Fibroblast of lung (primary cell): ENCODE results near the gene CPEB4. TPM values are rescaled to one million over a fixed set of nuclear protein-coding genes. Genes with fewer than 3 reads are reported as not detected.

Experiments used
- DNase-seq, 2 donors: peaks; one replicate each; pipeline versions ENCODE4 v3.0.0 to v3.0.0-alpha.2; 2010; ENCODE audit warnings: low read depth in 2 of 2
- H2AFZ ChIP-seq: 2 replicates; pipeline ENCODE4 v1.5.1; 2012; ENCODE audit warnings: low read length, control low read depth, inconsistent platforms
- H3K27ac ChIP-seq: 2 replicates; pipeline ENCODE4 v1.5.1; 2011; ENCODE audit warnings: low read length, control low read depth; ENCODE audit not compliant: insufficient read depth
- H3K27me3 ChIP-seq: 2 replicates; pipeline ENCODE4 v1.5.1; 2011; ENCODE audit warnings: mild to moderate bottlenecking, low read length; ENCODE audit not compliant: control insufficient read depth, insufficient read depth
- H3K36me3 ChIP-seq: 2 replicates; pipeline ENCODE4 v1.5.1; 2011; ENCODE audit warnings: low read length; ENCODE audit not compliant: control insufficient read depth, insufficient read depth
- H3K4me1 ChIP-seq: 2 replicates; pipeline ENCODE4 v1.5.1; 2011; ENCODE audit warnings: low read length; ENCODE audit not compliant: control insufficient read depth, insufficient read depth; ENCODE audit errors: extremely low read depth
- H3K4me2 ChIP-seq: 2 replicates; pipeline ENCODE4 v1.5.1; 2011; ENCODE audit warnings: low read length, control low read depth; ENCODE audit not compliant: insufficient read depth; ENCODE audit errors: extremely low read depth
- H3K4me3 ChIP-seq, 4 experiments: fragments of 200-600 bp in 1 of 4; sonication (generic) in 1 of 4; replicated peaks in 1 of 4; 2 replicates each; pipeline ENCODE4 v1.5.1; 2011 to 2016; ENCODE audit warnings: low read length in 4 of 4, low read depth in 3 of 4, mild to moderate bottlenecking in 3 of 4, control low read depth in 2 of 4, inconsistent platforms in 1 of 4, mixed read lengths in 1 of 4; ENCODE audit not compliant: insufficient read depth in 1 of 4; ENCODE audit errors: control extremely low read depth in 1 of 4
- H3K79me2 ChIP-seq: 2 replicates; pipeline ENCODE4 v1.5.1; 2012; ENCODE audit warnings: mild to moderate bottlenecking, low read length, inconsistent platforms; ENCODE audit not compliant: control insufficient read depth, insufficient read depth
- H3K9ac ChIP-seq: 2 replicates; pipeline ENCODE4 v1.5.1; 2011; ENCODE audit warnings: mild to moderate bottlenecking, low read length, control low read depth; ENCODE audit not compliant: insufficient read depth
- H3K9me3 ChIP-seq: 2 replicates; pipeline ENCODE4 v1.5.1; 2012; ENCODE audit warnings: low read depth, low read length; ENCODE audit not compliant: control insufficient read depth, insufficient read depth
- H4K20me1 ChIP-seq: 2 replicates; pipeline ENCODE4 v1.5.1; 2011; ENCODE audit warnings: low read length; ENCODE audit not compliant: control insufficient read depth, insufficient read depth; ENCODE audit errors: extremely low read depth
- EZH2 ChIP-seq: IDR thresholded peaks from 2 replicates; pipeline ENCODE4 v1.5.1; 2012; ENCODE audit warnings: low read length, control low read depth, mild to moderate bottlenecking; ENCODE audit errors: missing control alignments
- polyA plus RNA-seq, 2 donors: library from polyadenylated mRNA; depleted of rRNA in 1 of 2; stranded (reverse) in 1 of 2; unstranded in 1 of 2; fragments of >200 nt; gene quantifications; 2 replicates each; pipeline ENCODE4 v1.2.1, GENCODE V29; 2011 to 2012; ENCODE audit warnings: missing spikeins in 1 of 2
- total RNA-seq: library from RNA; depleted of rRNA; stranded (reverse); fragments of >200 nt; gene quantifications from 2 replicates; pipeline ENCODE4 v1.2.1, GENCODE V29; 2014
- TF ChIP-seq, protein P1 (sequence below), 2 donors: IDR thresholded peaks in 1 of 2; conservative IDR thresholded peaks in 1 of 2; 1 replicate in 1 of 2; 2 replicates in 1 of 2; pipeline ENCODE4 v1.5.1; 2011 to 2012; ENCODE audit warnings: low read length in 2 of 2, control low read depth in 1 of 2, inconsistent platforms in 1 of 2, low read depth in 1 of 2, mild to moderate bottlenecking in 1 of 2

The CPEB4 gene
- total and polyA plus RNA-seq, 2 donors (not counting 1 experiment from before 2014, with no cell fraction given), result 19.9 to 23.6 TPM

DNA sequence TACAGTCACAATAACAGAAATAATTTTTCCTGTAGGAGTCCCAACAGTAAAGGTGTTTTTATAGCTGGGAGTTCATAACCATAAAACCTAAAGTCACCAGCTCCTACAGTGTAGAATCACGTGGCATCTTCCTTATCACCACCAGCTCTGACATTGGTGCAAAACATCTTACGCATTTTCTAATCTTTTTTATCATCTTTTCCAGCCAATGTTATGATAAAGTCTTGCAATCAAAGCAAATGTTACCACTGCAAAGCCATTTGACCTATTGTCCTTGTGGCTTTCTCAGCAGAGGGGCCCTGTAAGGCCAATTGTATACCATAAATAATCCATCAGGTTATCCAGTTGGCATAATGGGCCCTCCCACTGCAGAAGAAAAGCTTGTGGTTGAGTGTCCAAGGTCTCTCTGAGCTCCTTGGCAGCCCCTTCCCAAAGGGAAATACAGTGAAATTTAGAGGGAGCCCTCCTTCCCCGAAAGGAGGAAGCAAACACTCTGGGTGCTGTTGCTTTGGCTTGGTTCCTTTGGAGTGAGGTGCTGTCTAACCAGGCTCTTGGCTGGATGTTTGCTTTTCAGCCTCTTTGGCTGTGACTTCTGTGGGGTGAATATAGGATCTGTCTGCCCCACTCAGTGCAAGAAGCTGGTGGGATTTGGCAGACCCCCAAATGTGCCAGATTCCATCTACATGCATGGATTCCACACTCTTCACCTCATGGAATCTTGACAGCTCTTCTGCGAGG is 29.3 kb upstream of the CPEB4 start:
- Histone ChIP-seq H3K36me3 (no peaks in the 10 kb centered on the region), H3K4me1 (no peaks in the 10 kb centered on the region), H3K4me3 (no peak overlapping the region), H2AFZ (no peak overlapping the region), H3K9me3 (no peaks in the 10 kb centered on the region), H4K20me1 (no peaks in the 10 kb centered on the region), H3K79me2 (no peaks in the 10 kb centered on the region), H3K27ac (no peak overlapping the region), H3K9ac (no peak overlapping the region), H3K4me2 (no peak overlapping the region), H3K27me3 (no peaks in the 10 kb centered on the region)
- no peak for TF ChIP-seq EZH2
- TF ChIP-seq, protein P1, sequence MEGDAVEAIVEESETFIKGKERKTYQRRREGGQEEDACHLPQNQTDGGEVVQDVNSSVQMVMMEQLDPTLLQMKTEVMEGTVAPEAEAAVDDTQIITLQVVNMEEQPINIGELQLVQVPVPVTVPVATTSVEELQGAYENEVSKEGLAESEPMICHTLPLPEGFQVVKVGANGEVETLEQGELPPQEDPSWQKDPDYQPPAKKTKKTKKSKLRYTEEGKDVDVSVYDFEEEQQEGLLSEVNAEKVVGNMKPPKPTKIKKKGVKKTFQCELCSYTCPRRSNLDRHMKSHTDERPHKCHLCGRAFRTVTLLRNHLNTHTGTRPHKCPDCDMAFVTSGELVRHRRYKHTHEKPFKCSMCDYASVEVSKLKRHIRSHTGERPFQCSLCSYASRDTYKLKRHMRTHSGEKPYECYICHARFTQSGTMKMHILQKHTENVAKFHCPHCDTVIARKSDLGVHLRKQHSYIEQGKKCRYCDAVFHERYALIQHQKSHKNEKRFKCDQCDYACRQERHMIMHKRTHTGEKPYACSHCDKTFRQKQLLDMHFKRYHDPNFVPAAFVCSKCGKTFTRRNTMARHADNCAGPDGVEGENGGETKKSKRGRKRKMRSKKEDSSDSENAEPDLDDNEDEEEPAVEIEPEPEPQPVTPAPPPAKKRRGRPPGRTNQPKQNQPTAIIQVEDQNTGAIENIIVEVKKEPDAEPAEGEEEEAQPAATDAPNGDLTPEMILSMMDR (conservative IDR thresholded peaks at IDR 0.05 in 1 of 2, IDR thresholded peaks at IDR 0.05 in 1 of 2; ENCODE audit: low read depth in 1 of 2, low read length in 2 of 2), result no peak
- peak in 1 of 2 donors; percentile 38 for DNase-seq

DNA sequence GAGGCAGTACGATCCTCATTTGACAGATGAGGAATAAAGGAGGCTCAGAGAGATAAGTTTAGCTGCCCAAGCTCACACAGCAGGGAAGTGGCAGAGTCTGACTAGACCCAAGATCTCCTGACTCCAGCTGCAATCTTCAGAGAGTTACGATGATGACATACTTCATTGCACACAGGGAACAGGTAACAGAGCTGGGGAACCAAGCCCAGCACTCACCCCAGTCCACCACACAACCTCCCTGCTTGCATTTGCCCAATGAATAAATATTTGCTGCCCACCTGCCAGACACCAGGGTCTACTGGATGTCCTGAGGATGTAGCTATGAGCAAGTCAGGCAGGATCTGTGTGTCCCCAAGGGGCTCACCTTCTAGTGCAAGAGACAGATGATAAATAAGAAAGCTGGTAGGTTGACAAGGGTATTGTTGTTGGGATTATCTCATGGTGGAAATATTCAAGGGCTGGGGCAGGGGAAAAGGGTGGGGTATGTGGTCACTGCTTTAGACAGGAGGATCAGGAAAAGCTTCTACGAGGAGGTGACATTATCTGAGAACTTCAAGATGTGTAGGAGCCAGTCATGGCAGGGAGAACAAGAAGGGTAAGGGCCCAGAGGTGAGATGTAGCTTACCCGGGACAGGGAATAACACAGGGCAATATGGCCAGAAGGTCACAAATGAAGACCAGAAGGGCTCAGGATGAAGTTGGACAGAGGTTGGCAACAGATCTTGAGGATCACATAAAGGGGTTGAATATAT is 28.6 kb upstream of the CPEB4 start:
- H3K36me3 ChIP-seq, result no peaks in the 10 kb centered on the region
- peak in 1 of 2 donors; percentile 10 for DNase-seq
- H3K79me2 ChIP-seq, result no peaks in the 10 kb centered on the region
- H3K27me3 ChIP-seq, result no peaks in the 10 kb centered on the region
- no peak for TF ChIP-seq EZH2
- TF ChIP-seq, protein P1 (conservative IDR thresholded peaks at IDR 0.05 in 1 of 2, IDR thresholded peaks at IDR 0.05 in 1 of 2; ENCODE audit: low read depth in 1 of 2, low read length in 2 of 2), result no peak
- no peak overlapping the region for H3K27ac ChIP-seq
- no peak overlapping the region for H3K4me2 ChIP-seq
- no peaks in the 10 kb centered on the region for H3K9me3 ChIP-seq
- H4K20me1 ChIP-seq, result no peaks in the 10 kb centered on the region
- H2AFZ ChIP-seq, result no peak overlapping the region
- no peak overlapping the region for H3K4me3 ChIP-seq
- no peaks in the 10 kb centered on the region for H3K4me1 ChIP-seq
- H3K9ac ChIP-seq, result no peak overlapping the region

DNA sequence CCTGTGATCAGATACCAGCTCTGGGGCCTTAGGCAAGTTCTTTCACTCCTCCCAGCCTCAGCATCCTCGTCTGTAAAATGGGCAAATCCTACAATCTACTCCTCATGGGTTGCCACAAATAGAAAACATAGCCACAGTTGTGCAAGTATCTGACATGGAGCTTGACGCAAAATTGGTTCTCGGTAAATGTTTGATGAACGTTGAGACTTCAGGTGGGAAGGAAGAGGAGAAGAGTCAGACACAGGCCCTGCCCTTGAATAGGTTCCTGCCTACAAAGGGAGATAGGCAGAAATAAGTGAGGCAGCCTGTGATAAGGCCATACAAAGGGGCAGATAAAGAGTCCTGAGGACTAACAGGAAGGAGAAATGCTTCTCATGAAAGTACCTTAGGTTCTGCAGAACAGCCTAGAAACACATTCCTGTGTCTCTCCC is 26.1 kb upstream of the CPEB4 start:
- Histone ChIP-seq H3K79me2 (no peaks in the 10 kb centered on the region), H2AFZ (no peak overlapping the region), H3K27me3 (no peaks in the 10 kb centered on the region), H4K20me1 (no peaks in the 10 kb centered on the region), H3K36me3 (no peaks in the 10 kb centered on the region), H3K9ac (no peak overlapping the region), H3K27ac (no peak overlapping the region), H3K4me1 (no peaks in the 10 kb centered on the region), H3K4me2 (no peak overlapping the region), H3K4me3 (no peak overlapping the region), H3K9me3 (no peaks in the 10 kb centered on the region)
- TF ChIP-seq, protein P1 (conservative IDR thresholded peaks at IDR 0.05 in 1 of 2, IDR thresholded peaks at IDR 0.05 in 1 of 2; ENCODE audit: low read depth in 1 of 2, low read length in 2 of 2), result no peak
- no peak for TF ChIP-seq EZH2
- DNase-seq, result no peak
